PC-3 (cell line): ENCODE data around the gene FCRL1.

ENCODE experiments used
- CTCF ChIP-seq: fragments of 300-600 bp; sonication (generic); conservative IDR thresholded peaks from 2 replicates; pipeline ENCODE4 v1.5.1; 2017; ENCODE audit warnings: antibody characterized with exemption, low read depth, mild to moderate bottlenecking, low read length
- EZH2 ChIP-seq: fragments of 300-600 bp; sonication (generic); IDR thresholded peaks from one replicate; pipeline ENCODE4 v1.6.1; 2017; ENCODE audit warnings: antibody characterized with exemption, mild to moderate bottlenecking, low read length; ENCODE audit not compliant: unreplicated experiment
- EZH2phosphoT487 ChIP-seq: fragments of 300-600 bp; sonication (generic); IDR thresholded peaks from 2 replicates; pipeline ENCODE4 v1.6.1; 2018; ENCODE audit warnings: mild to moderate bottlenecking, antibody characterized with exemption, low read length, borderline replicate concordance

GRCh38 chr1:157820299-157820698 lies 379 bp upstream of the FCRL1 start:
- no peak for TF ChIP-seq CTCF
- no peak for TF ChIP-seq EZH2
- TF ChIP-seq EZH2phosphoT487, result no peak
